ENCODE data around the gene FAM181A.

The FAM181A gene

GRCh38 chr14:93926873-93927799, at the start of gene FAM181A:
FAM181A (plus strand) TSS chr14:93927344; CDS start chr14:93928286, 942 bp downstream.
- TF ChIP-seq, protein P1, sequence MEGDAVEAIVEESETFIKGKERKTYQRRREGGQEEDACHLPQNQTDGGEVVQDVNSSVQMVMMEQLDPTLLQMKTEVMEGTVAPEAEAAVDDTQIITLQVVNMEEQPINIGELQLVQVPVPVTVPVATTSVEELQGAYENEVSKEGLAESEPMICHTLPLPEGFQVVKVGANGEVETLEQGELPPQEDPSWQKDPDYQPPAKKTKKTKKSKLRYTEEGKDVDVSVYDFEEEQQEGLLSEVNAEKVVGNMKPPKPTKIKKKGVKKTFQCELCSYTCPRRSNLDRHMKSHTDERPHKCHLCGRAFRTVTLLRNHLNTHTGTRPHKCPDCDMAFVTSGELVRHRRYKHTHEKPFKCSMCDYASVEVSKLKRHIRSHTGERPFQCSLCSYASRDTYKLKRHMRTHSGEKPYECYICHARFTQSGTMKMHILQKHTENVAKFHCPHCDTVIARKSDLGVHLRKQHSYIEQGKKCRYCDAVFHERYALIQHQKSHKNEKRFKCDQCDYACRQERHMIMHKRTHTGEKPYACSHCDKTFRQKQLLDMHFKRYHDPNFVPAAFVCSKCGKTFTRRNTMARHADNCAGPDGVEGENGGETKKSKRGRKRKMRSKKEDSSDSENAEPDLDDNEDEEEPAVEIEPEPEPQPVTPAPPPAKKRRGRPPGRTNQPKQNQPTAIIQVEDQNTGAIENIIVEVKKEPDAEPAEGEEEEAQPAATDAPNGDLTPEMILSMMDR (IDR thresholded peaks at IDR 0.05; ENCODE audit: borderline replicate concordance, control extremely low read depth, extremely low read depth, insufficient read depth, missing control alignments) = no peak
- in situ Hi-C loops (cut with MboI; ENCODE audit: low sequenced_read_pairs, unreplicated experiment) = no loop called here
- DNase-seq (ENCODE audit: low spot score) = no peak

- TF ChIP-seq, protein P1 (IDR thresholded peaks at IDR 0.05; ENCODE audit: borderline replicate concordance, control extremely low read depth, extremely low read depth, insufficient read depth, missing control alignments) = no peak
- no peak for DNase-seq (ENCODE audit: low spot score)
- in situ Hi-C loops (cut with MboI; ENCODE audit: low sequenced_read_pairs, unreplicated experiment) = no loop called here
Measured at GRCh38 chr14:93878212-93878611, 48.9 kb upstream of the FAM181A start.

DNA sequence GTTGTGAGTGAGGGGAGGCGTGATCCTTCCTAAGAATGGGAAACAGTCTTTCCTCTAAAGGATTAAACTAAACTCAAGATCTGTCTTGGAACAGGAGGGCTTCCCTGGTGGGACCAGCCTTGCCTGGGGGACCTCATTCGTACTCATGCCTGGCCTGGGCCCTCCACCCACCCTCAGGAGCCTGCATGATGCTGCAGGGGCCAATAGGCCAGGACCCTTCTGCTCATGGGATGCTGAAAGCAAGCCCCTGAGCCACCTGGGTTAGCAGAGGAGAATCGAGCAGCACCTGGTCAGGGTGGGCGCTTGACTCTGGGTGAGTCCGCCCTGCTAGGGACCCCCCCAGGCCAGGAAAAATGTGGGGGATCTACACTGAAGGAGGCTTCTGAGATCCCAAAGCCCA, 48.3 kb upstream of the FAM181A start:
- in situ Hi-C loops (cut with MboI; ENCODE audit: low sequenced_read_pairs, unreplicated experiment) = no loop called here
- DNase-seq (ENCODE audit: low spot score) = no peak
- TF ChIP-seq, protein P1 (IDR thresholded peaks at IDR 0.05; ENCODE audit: borderline replicate concordance, control extremely low read depth, extremely low read depth, insufficient read depth, missing control alignments) = no peak

- no peak for DNase-seq (ENCODE audit: low spot score)
- in situ Hi-C loops (cut with MboI; ENCODE audit: low sequenced_read_pairs, unreplicated experiment) = no loop called here
- TF ChIP-seq, protein P1 (IDR thresholded peaks at IDR 0.05; ENCODE audit: borderline replicate concordance, control extremely low read depth, extremely low read depth, insufficient read depth, missing control alignments) = no peak
Measured at GRCh38 chr14:93879362-93879983, 47.7 kb upstream of the FAM181A start.

DNA sequence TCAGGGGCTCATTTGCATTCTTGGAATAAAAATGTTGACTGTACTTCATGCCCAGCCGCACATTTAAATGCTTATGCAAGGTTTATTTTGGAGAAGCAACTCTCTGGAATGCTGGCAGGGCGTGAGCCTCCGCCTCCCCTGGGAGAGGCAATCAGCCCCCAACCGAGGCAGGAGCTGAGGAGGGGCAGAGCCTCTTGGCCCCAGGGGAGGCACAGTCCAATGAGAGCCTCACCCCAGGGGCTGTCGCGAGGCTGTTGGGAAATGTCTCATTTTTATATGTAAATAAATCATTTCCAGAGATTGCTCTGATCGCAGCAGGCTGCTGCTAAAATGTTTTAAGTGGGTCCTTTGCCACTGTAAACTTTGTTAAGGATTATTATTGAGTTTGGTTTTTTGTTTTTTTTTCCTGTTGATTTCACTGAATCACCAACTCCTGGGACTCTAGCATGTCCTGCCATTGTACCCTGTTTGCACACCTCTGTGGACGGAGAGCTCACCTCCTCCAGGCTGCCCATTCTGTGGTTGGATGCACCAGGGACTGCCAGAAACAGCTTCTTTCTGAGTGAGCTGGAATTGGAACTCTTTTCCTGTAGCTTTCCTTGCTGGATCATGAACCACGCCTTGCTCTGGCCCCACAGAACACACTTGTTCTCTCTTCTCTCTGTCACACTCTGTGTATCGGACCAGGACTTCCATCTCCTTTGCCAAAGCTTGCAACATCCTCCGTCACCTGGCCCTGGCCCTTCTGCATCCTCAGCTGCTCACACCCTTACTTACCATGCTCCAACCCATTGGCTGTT, 46.9 kb upstream of the FAM181A start:
- DNase-seq (ENCODE audit: low spot score) = no peak
- in situ Hi-C loops (cut with MboI; ENCODE audit: low sequenced_read_pairs, unreplicated experiment) = no loop called here
- TF ChIP-seq, protein P1 (IDR thresholded peaks at IDR 0.05; ENCODE audit: borderline replicate concordance, control extremely low read depth, extremely low read depth, insufficient read depth, missing control alignments) = no peak

DNA sequence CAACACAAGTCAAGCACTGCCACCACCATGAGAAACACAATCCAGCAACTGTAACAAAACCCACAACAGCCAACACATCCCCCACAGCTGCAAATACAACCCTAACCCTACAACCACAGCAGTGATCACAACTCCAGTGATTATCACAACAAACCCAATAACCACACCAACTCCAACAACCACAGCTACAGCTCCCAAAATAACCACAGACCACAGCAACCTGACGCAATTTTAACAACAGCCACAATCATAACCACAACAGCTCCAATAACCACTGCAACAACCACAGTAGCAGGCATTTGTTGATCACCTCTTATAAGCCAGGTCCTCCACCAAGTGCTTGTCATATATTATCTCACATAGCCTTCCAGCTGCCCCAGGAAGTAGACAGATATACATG, 42.2 kb upstream of the FAM181A start:
- in situ Hi-C loops (cut with MboI; ENCODE audit: low sequenced_read_pairs, unreplicated experiment) = no loop called here
- TF ChIP-seq, protein P1 (IDR thresholded peaks at IDR 0.05; ENCODE audit: borderline replicate concordance, control extremely low read depth, extremely low read depth, insufficient read depth, missing control alignments) = no peak
- DNase-seq (ENCODE audit: low spot score) = no peak

Data from GM13976 (cell line).